H9 (cell line): ENCODE measurements around the gene PRR14. TPM values are rescaled to one million over a fixed set of nuclear protein-coding genes. Genes with fewer than 3 reads are reported as not detected.

Source experiments
- DNase-seq: peaks from one replicate; pipeline ENCODE4 v3.0.0-alpha.2; 2017
- H2AFZ ChIP-seq: one replicate; pipeline ENCODE4 v1.6.1; 2013; ENCODE audit warnings: mild to moderate bottlenecking, low read length, control low read depth, moderate library complexity
- H2AK5ac ChIP-seq: 2 replicates; pipeline ENCODE4 v1.6.1; 2013; ENCODE audit warnings: low read length, control low read depth, mixed read lengths; ENCODE audit not compliant: insufficient read length
- H2BK120ac ChIP-seq: one replicate; pipeline ENCODE4 v1.6.1; 2013; ENCODE audit warnings: low read depth, mild to moderate bottlenecking, low read length, control low read depth, inconsistent platforms; ENCODE audit not compliant: poor library complexity, severe bottlenecking
- H2BK12ac ChIP-seq: 2 replicates; pipeline ENCODE4 v1.6.1; 2013; ENCODE audit warnings: low read length, control low read depth, mixed read lengths, low read depth; ENCODE audit not compliant: insufficient read length
- H2BK15ac ChIP-seq: 2 replicates; pipeline ENCODE4 v1.6.1; 2013; ENCODE audit warnings: low read depth, low read length, control low read depth
- H2BK20ac ChIP-seq: one replicate; pipeline ENCODE4 v1.6.1; 2013; ENCODE audit warnings: low read depth, mild to moderate bottlenecking, low read length, control low read depth, inconsistent platforms; ENCODE audit not compliant: poor library complexity, severe bottlenecking
- H2BK5ac ChIP-seq: 2 replicates; pipeline ENCODE4 v1.6.1; 2013; ENCODE audit warnings: low read length, control low read depth, mixed read lengths; ENCODE audit not compliant: insufficient read length
- H3K14ac ChIP-seq: 2 replicates; pipeline ENCODE4 v1.6.1; 2013; ENCODE audit warnings: low read length, control low read depth; ENCODE audit not compliant: insufficient read depth
- H3K18ac ChIP-seq: 2 replicates; pipeline ENCODE4 v1.6.1; 2013; ENCODE audit warnings: low read depth, mild to moderate bottlenecking, mixed read lengths, low read length, control low read depth; ENCODE audit not compliant: insufficient read length
- H3K23ac ChIP-seq: 2 replicates; pipeline ENCODE4 v1.6.1; 2013; ENCODE audit warnings: low read length, control low read depth, mixed read lengths, low read depth; ENCODE audit not compliant: insufficient read length
- H3K23me2 ChIP-seq: 2 replicates; pipeline ENCODE4 v1.6.1; 2013; ENCODE audit warnings: low read depth, mild to moderate bottlenecking, mixed read lengths, low read length, control low read depth; ENCODE audit not compliant: insufficient read length, poor library complexity, severe bottlenecking
- H3K27ac ChIP-seq: 2 replicates; pipeline ENCODE4 v1.5.1; 2013; ENCODE audit warnings: low read length, control low read depth, mixed read lengths, low read depth; ENCODE audit not compliant: insufficient read length
- H3K27me3 ChIP-seq: 2 replicates; pipeline ENCODE4 v1.6.1; 2013; ENCODE audit warnings: low read length, control low read depth, inconsistent platforms; ENCODE audit not compliant: insufficient read depth
- H3K4ac ChIP-seq: 2 replicates; pipeline ENCODE4 v1.6.1; 2013; ENCODE audit warnings: low read depth, mild to moderate bottlenecking, control low read depth, inconsistent platforms, low read length, moderate library complexity
- H3K4me1 ChIP-seq: 2 replicates; pipeline ENCODE4 v1.6.1; 2013; ENCODE audit warnings: low read length, control low read depth, inconsistent platforms; ENCODE audit not compliant: insufficient read depth
- H3K4me2 ChIP-seq: 2 replicates; pipeline ENCODE4 v1.6.1; 2013; ENCODE audit warnings: low read length, control low read depth, mixed read lengths; ENCODE audit not compliant: insufficient read length, insufficient read depth
- H3K56ac ChIP-seq: 2 replicates; pipeline ENCODE4 v1.6.1; 2013; ENCODE audit warnings: low read depth, mild to moderate bottlenecking, mixed read lengths, low read length, control low read depth; ENCODE audit not compliant: insufficient read length
- H3K79me1 ChIP-seq: 2 replicates; pipeline ENCODE4 v1.6.1; 2013; ENCODE audit warnings: low read depth, mild to moderate bottlenecking, moderate library complexity, low read length, control low read depth, inconsistent platforms; ENCODE audit not compliant: insufficient read depth, poor library complexity, severe bottlenecking
- H3K79me2 ChIP-seq: 2 replicates; pipeline ENCODE4 v1.6.1; 2013; ENCODE audit warnings: low read length, control low read depth, inconsistent platforms; ENCODE audit not compliant: insufficient read depth
- H3K9ac ChIP-seq: 2 replicates; pipeline ENCODE4 v1.6.1; 2013; ENCODE audit warnings: low read length, control low read depth, mixed read lengths; ENCODE audit not compliant: insufficient read length; ENCODE audit errors: extremely low read depth
- H3K9me3 ChIP-seq: one replicate; pipeline ENCODE4 v1.6.1; 2013; ENCODE audit warnings: low read depth, low read length, inconsistent platforms; ENCODE audit not compliant: control insufficient read depth
- H3T11ph ChIP-seq: one replicate; pipeline ENCODE4 v1.6.1; 2013; ENCODE audit warnings: mild to moderate bottlenecking, low read length, control low read depth, inconsistent platforms
- H4K20me1 ChIP-seq: one replicate; pipeline ENCODE4 v1.6.1; 2013; ENCODE audit not compliant: control insufficient read depth, insufficient read length, insufficient read depth
- H4K5ac ChIP-seq: 2 replicates; pipeline ENCODE4 v1.6.1; 2013; ENCODE audit warnings: low read depth, mild to moderate bottlenecking, mixed read lengths, low read length, control low read depth; ENCODE audit not compliant: insufficient read length
- H4K8ac ChIP-seq: replicated peaks from 2 replicates; pipeline ENCODE4 v1.6.1; 2013; ENCODE audit warnings: low read length, control low read depth, mixed read lengths, low read depth; ENCODE audit not compliant: insufficient read length
- H4K91ac ChIP-seq: 2 replicates; pipeline ENCODE4 v1.6.1; 2013; ENCODE audit warnings: low read depth, mild to moderate bottlenecking, moderate library complexity, mixed read lengths, low read length, control low read depth; ENCODE audit not compliant: insufficient read length
- H3K27ac Mint-ChIP-seq, 3 experiments: 2 replicates in 2 of 3; 3 replicates in 1 of 3; pipeline ENCODE4 v1.8.0; 2020 to 2021; ENCODE audit warnings: mixed read lengths in 3 of 3, mild to moderate bottlenecking in 1 of 3, moderate library complexity in 1 of 3
- H3K27me3 Mint-ChIP-seq: 2 replicates; pipeline ENCODE4 v1.8.0; 2021; ENCODE audit warnings: low read depth, mild to moderate bottlenecking, moderate library complexity, mixed read lengths
- H3K36me3 Mint-ChIP-seq, 3 experiments: 2 replicates in 2 of 3; 3 replicates in 1 of 3; pipeline ENCODE4 v1.8.0; 2020 to 2021; ENCODE audit warnings: low read depth in 3 of 3, mixed read lengths in 3 of 3; ENCODE audit not compliant: insufficient read depth in 1 of 3
- H3K4me1 Mint-ChIP-seq, 2 experiments: 2 replicates each; pipeline ENCODE4 v1.8.0; 2020; ENCODE audit warnings: mixed read lengths in 2 of 2
- H3K4me3 Mint-ChIP-seq, 2 experiments: 2 replicates in 1 of 2; 3 replicates in 1 of 2; pipeline ENCODE4 v1.8.0; 2020 to 2021; ENCODE audit warnings: mild to moderate bottlenecking in 2 of 2, mixed read lengths in 2 of 2, moderate library complexity in 1 of 2
- H3K9me3 Mint-ChIP-seq, 2 experiments: 2 replicates in 1 of 2; 3 replicates in 1 of 2; pipeline ENCODE4 v1.8.0; 2020; ENCODE audit warnings: mild to moderate bottlenecking in 2 of 2, mixed read lengths in 2 of 2, moderate library complexity in 1 of 2
- CTCF ChIP-seq: fragments of 200-600 bp; sonication (generic); conservative IDR thresholded peaks from 3 replicates; pipeline ENCODE4 v1.8.0; 2021; ENCODE audit warnings: antibody characterized with exemption, mild to moderate bottlenecking
- WGBS: extraction: QIAGEN DNeasy Blood & Tissue Kit; methylation state at CpG from one replicate; pipeline ENCODE4 v1.1.7; 2013; ENCODE audit warnings: missing lambda C conversion rate, low lambda C conversion rate, mixed read lengths; ENCODE audit not compliant: insufficient read length; ENCODE audit errors: extremely low coverage; 5-methylcytosine and 5-hydroxymethylcytosine counted together
- total RNA-seq: library from RNA; stranded (reverse); gene quantifications from 2 replicates; pipeline ENCODE4 v1.2.1, GENCODE V29; 2021

The PRR14 gene
- total RNA-seq, 1 experiment from 2014 or later, result 11.6 TPM

DNA sequence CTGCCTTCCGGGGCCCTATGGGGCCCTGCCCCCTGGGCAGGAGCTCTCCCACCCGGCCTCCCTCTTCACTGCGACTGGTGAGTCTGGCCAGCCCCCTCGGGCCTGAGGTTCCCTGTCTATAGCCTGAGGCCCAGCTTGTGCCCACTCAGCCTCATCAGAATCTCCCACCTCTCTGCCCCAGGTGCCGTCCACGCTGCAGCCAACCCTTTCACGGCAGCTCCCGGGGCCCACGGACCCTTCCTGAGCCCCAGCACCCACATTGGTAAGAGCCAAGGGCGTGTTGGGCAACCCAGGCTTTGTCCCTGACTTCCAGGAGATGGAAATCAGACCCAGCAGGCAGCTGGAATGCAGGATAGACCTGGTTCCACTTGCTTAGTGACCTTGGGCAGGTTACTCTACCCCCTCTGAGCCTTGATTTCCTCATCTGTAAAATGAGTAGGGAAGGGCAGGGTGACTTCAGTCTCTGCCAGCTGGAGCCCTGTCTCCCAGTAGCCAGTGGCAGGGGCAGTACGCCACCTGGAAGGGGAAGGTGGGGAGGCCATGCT, 16.7 kb downstream of the PRR14 start:
- DNase-seq, result no peak

More for the DNA sequence above, 16.7 kb downstream of the PRR14 start:
- Mint-ChIP-seq H3K27me3 (peaks cover 89% of the 10 kb centered on the region), H3K4me1 (no peaks in the 10 kb centered on the region), H3K27ac (no peak overlapping the region), H3K36me3 (peaks cover 25 to 58% (median 42%) of the 10 kb centered on the region in 3 experiments), H3K9me3 (no peaks in the 10 kb centered on the region), H3K4me3 (no peak overlapping the region)
- Histone ChIP-seq H2BK12ac (no peak overlapping the region), H2BK20ac (no peak overlapping the region), H2BK120ac (no peak overlapping the region), H3K27me3 (peaks cover 34% of the 10 kb centered on the region), H3K9me3 (no peaks in the 10 kb centered on the region), H4K20me1 (no peaks in the 10 kb centered on the region), H3K56ac (no peak overlapping the region), H4K8ac (no peak overlapping the region), H3K4me1 (no peaks in the 10 kb centered on the region), H3K14ac (no peak overlapping the region), H4K91ac (no peak overlapping the region), H3K23ac (no peak overlapping the region), H3K27ac (no peak overlapping the region), H2AFZ (no peak overlapping the region), H3K23me2 (peaks cover 5% of the 10 kb centered on the region), H2AK5ac (no peak overlapping the region), H4K5ac (no peak overlapping the region), H3K79me1 (no peaks in the 10 kb centered on the region), H2BK15ac (no peak overlapping the region), H3K4me2 (no peak overlapping the region), H3K9ac (no peak overlapping the region), H3K4ac (no peak overlapping the region), H2BK5ac (no peak overlapping the region), H3T11ph (no peak overlapping the region), H3K18ac (no peak overlapping the region), H3K79me2 (no peaks in the 10 kb centered on the region)
- TF ChIP-seq CTCF, result no peak
- no CpG with 5 or more reads among the region's 11 CpGs for WGBS
